Measurements from ENCODE around the gene UCMA. TPM values are rescaled to one million over a fixed set of nuclear protein-coding genes. Genes with fewer than 3 reads are reported as not detected.

The UCMA gene
- total RNA-seq, 2 experiments from 2014 or later: not detected

- ChIA-PET CTCF (interaction anchor here (0.9 kb wide), 1 partner anchor 34 kb away, joined by 3 read pairs; no protein-coding TSS in a partner anchor), POLR2A (interaction anchor here (0.7 kb wide), 1 partner anchor 487 kb away, joined by 3 read pairs; no protein-coding TSS in a partner anchor)
- H3K4me3 Mint-ChIP-seq: no peak overlapping the region
- peaks cover 7% of the 10 kb centered on the region for H3K4me1 ChIP-seq (ENCODE audit: insufficient read depth, low read length)
- no peak for ATAC-seq (ENCODE audit: poor library complexity)
- H3K27me3 ChIP-seq (ENCODE audit: control insufficient read depth in 1 of 2, insufficient read depth in 2 of 2, low read length in 2 of 2): peaks cover 0 to under 1% of the 10 kb centered on the region in 2 experiments
- H3K9me3 Mint-ChIP-seq: no peaks in the 10 kb centered on the region
- H3K9me3 ChIP-seq (ENCODE audit: control insufficient read depth in 1 of 2, insufficient read depth in 1 of 2, low read length in 2 of 2): no peaks in the 10 kb centered on the region
- intact Hi-C loops (cut with DNase I, micrococcal nuclease): no loop called here
- TF ChIP-seq, protein P1, sequence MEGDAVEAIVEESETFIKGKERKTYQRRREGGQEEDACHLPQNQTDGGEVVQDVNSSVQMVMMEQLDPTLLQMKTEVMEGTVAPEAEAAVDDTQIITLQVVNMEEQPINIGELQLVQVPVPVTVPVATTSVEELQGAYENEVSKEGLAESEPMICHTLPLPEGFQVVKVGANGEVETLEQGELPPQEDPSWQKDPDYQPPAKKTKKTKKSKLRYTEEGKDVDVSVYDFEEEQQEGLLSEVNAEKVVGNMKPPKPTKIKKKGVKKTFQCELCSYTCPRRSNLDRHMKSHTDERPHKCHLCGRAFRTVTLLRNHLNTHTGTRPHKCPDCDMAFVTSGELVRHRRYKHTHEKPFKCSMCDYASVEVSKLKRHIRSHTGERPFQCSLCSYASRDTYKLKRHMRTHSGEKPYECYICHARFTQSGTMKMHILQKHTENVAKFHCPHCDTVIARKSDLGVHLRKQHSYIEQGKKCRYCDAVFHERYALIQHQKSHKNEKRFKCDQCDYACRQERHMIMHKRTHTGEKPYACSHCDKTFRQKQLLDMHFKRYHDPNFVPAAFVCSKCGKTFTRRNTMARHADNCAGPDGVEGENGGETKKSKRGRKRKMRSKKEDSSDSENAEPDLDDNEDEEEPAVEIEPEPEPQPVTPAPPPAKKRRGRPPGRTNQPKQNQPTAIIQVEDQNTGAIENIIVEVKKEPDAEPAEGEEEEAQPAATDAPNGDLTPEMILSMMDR (IDR thresholded peaks at IDR 0.05): no peak
- no peak overlapping the region for H3K27ac ChIP-seq (ENCODE audit: low read depth in 1 of 2, low read length in 2 of 2)
- H3K36me3 ChIP-seq (ENCODE audit: insufficient read depth, low read length): no peaks in the 10 kb centered on the region
- peaks cover 12% of the 10 kb centered on the region for H3K27me3 Mint-ChIP-seq
- no peaks in the 10 kb centered on the region for H3K4me1 Mint-ChIP-seq (ENCODE audit: low read depth)
- H3K27ac Mint-ChIP-seq: no peak overlapping the region
- no peak for DNase-seq
- H3K4me3 ChIP-seq (ENCODE audit: low read length): no peak overlapping the region
- no peaks in the 10 kb centered on the region for H3K36me3 Mint-ChIP-seq (ENCODE audit: low read depth)
Observed at GRCh38 chr10:13268841-13269240, 34.7 kb upstream of the UCMA start.

- POLR2A ChIA-PET: no interaction called here
- intact Hi-C loops (cut with DNase I, micrococcal nuclease): no loop called here
- TF ChIP-seq, protein P1 (IDR thresholded peaks at IDR 0.05): no peak
- Mint-ChIP-seq H3K9me3 (no peaks in the 10 kb centered on the region), H3K27ac (no peak overlapping the region), H3K4me3 (no peak overlapping the region), H3K4me1 (ENCODE audit: low read depth) (no peaks in the 10 kb centered on the region), H3K36me3 (ENCODE audit: low read depth) (no peaks in the 10 kb centered on the region), H3K27me3 (peaks cover 14% of the 10 kb centered on the region)
- H3K36me3 ChIP-seq (ENCODE audit: insufficient read depth, low read length): no peaks in the 10 kb centered on the region
- CTCF ChIA-PET: interaction anchor here (0.9 kb wide), 1 partner anchor 34 kb away, joined by 3 read pairs; no protein-coding TSS in a partner anchor
- peaks cover 0 to 4% of the 10 kb centered on the region in 2 experiments for H3K27me3 ChIP-seq (ENCODE audit: control insufficient read depth in 1 of 2, insufficient read depth in 2 of 2, low read length in 2 of 2)
- peaks cover 7% of the 10 kb centered on the region for H3K4me1 ChIP-seq (ENCODE audit: insufficient read depth, low read length)
- H3K27ac ChIP-seq (ENCODE audit: low read depth in 1 of 2, low read length in 2 of 2): no peak overlapping the region
- no peak for ATAC-seq (ENCODE audit: poor library complexity)
- DNase-seq: no peak
- H3K9me3 ChIP-seq (ENCODE audit: control insufficient read depth in 1 of 2, insufficient read depth in 1 of 2, low read length in 2 of 2): no peaks in the 10 kb centered on the region
- H3K4me3 ChIP-seq (ENCODE audit: low read length): no peak overlapping the region
Observed at GRCh38 chr10:13268310-13268709, 34.1 kb upstream of the UCMA start.

DNA sequence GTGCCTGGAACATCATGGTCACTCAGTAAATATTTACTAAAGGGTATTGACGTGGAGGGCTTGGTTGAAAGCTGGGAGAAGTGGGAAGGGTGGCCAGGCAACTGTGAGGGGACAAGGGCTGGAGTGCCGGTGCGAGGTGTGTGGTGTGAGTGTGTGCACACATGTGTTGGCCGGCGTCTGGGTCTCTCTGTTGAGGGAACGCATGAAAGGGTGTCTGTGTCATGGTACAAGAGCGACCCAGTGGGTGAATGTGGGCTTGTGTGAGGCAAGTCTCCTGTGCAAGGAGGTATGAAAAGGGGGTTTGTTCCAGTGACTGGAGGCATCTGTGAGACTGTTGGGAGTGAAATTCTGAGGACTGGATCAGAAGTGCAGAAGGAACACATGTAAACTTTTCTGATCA is 29.4 kb upstream of the UCMA start:
- CTCF ChIA-PET: no interaction called here
- no peak overlapping the region for H3K27ac Mint-ChIP-seq

More for the DNA sequence above, 29.4 kb upstream of the UCMA start:
- TF ChIP-seq, protein P1 (IDR thresholded peaks at IDR 0.05): no peak
- H3K27ac ChIP-seq (ENCODE audit: low read depth in 1 of 2, low read length in 2 of 2): no peak overlapping the region
- Mint-ChIP-seq H3K27me3 (peaks cover 19% of the 10 kb centered on the region), H3K4me1 (ENCODE audit: low read depth) (no peaks in the 10 kb centered on the region), H3K9me3 (no peaks in the 10 kb centered on the region), H3K4me3 (no peak overlapping the region), H3K36me3 (ENCODE audit: low read depth) (no peaks in the 10 kb centered on the region)
- DNase-seq (no peak), ATAC-seq (ENCODE audit: poor library complexity) (no peak)
- POLR2A ChIA-PET: no interaction called here
- no peaks in the 10 kb centered on the region for H3K4me1 ChIP-seq (ENCODE audit: insufficient read depth, low read length)
- H3K36me3 ChIP-seq (ENCODE audit: insufficient read depth, low read length): no peaks in the 10 kb centered on the region
- H3K4me3 ChIP-seq (ENCODE audit: low read length): no peak overlapping the region
- peaks cover 0 to 6% of the 10 kb centered on the region in 2 experiments for H3K9me3 ChIP-seq (ENCODE audit: control insufficient read depth in 1 of 2, insufficient read depth in 1 of 2, low read length in 2 of 2)
- intact Hi-C loops (cut with DNase I, micrococcal nuclease): no loop called here
- peaks cover 0 to 4% of the 10 kb centered on the region in 2 experiments for H3K27me3 ChIP-seq (ENCODE audit: control insufficient read depth in 1 of 2, insufficient read depth in 2 of 2, low read length in 2 of 2)

Data from CD4-positive, alpha-beta T cell (primary cell).